ENCODE data around the gene MAMDC2.

MAMDC2 gene

DNA sequence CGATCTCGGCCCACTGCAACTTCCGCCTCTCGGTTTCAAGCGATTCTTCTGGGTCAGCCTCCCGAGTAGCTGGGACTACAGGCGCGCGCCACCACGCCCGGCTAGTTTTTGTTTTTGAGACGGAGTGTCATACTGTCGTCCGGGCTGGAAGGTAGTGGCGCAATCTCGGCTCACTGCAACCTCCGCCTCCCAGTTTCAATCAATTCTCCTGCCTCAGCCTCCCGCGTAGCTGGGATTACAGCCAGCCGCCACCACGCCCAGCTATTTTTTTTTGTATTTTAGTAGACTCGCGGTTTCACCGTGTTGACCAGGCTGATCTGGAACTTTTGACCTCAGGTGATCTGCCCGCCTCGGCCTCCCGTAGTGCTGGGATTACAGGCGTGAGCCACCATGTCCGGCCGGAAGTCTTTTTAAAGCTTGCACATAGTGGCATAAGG is 216.4 kb downstream of the MAMDC2 start:
- no peaks in the 10 kb centered on the region for H3K9me2 ChIP-seq (replicated peaks; ENCODE audit: insufficient read depth, low read length)
- peaks cover 18% of the 10 kb centered on the region; the same call in 1 of the 2 replicates for H3K4me1 ChIP-seq (ENCODE audit: low read length)
- peaks cover 60% of the 10 kb centered on the region for H3K79me2 ChIP-seq (ENCODE audit: low read length)
- peak overlapping the region; percentile 88 for H3K4me3 ChIP-seq (ENCODE audit: low read length)
- DNase-seq = no peak
- H3K9me3 ChIP-seq (replicated peaks; ENCODE audit: insufficient read depth, low read length) = no peaks in the 10 kb centered on the region
- TF ChIP-seq, protein P1, sequence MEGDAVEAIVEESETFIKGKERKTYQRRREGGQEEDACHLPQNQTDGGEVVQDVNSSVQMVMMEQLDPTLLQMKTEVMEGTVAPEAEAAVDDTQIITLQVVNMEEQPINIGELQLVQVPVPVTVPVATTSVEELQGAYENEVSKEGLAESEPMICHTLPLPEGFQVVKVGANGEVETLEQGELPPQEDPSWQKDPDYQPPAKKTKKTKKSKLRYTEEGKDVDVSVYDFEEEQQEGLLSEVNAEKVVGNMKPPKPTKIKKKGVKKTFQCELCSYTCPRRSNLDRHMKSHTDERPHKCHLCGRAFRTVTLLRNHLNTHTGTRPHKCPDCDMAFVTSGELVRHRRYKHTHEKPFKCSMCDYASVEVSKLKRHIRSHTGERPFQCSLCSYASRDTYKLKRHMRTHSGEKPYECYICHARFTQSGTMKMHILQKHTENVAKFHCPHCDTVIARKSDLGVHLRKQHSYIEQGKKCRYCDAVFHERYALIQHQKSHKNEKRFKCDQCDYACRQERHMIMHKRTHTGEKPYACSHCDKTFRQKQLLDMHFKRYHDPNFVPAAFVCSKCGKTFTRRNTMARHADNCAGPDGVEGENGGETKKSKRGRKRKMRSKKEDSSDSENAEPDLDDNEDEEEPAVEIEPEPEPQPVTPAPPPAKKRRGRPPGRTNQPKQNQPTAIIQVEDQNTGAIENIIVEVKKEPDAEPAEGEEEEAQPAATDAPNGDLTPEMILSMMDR (IDR thresholded peaks at IDR 0.05; ENCODE audit: low read length) = no peak
- TF ChIP-seq EZH2 (optimal IDR thresholded peaks at IDR 0.05; ENCODE audit: low read depth, low read length) (no peak), EZH2phosphoT487 (IDR thresholded peaks at IDR 0.05; ENCODE audit: low read length) (no peak)
- H3K27ac ChIP-seq (ENCODE audit: low read length) = no peak overlapping the region
- H2AFZ ChIP-seq (ENCODE audit: low read length) = no peak overlapping the region
- peaks cover 8% of the 10 kb centered on the region; the same call in 1 of the 2 replicates for H3K36me3 ChIP-seq (replicated peaks; ENCODE audit: insufficient read depth, low read length)
- H3K27me3 ChIP-seq (replicated peaks; ENCODE audit: insufficient read depth, low read length) = no peaks in the 10 kb centered on the region
- peak overlapping the region; percentile 57 for H3K4me2 ChIP-seq (ENCODE audit: low read depth, low read length)
- peak overlapping the region; percentile 94; the same call in 1 of the 2 replicates for H3K9ac ChIP-seq (ENCODE audit: low read length)
- peaks cover 14% of the 10 kb centered on the region; the same call in 1 of the 2 replicates for H4K20me1 ChIP-seq (ENCODE audit: insufficient read depth, low read length)
- no peaks in the 10 kb centered on the region for H3F3A ChIP-seq (ENCODE audit: insufficient read depth, low read length)

DNA sequence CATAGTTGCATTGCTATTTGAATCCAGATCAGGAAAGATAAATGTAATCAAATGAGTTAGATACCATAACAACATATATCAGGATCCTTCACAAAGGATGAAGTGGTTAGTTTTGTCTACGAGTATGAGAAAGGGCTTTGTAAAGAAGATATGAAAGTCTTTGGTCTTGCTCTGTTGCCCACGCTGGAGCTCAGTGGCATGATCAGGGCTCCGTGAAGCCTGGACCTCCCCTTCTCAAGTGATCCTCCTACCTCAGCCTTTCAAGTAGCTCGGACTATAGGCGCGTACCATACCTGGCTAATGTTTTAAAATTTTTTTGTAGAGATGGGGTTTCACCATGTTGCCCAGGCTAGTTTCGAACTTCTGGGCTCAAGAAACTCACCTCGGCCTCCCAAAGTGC is 217.0 kb downstream of the MAMDC2 start:
- peaks cover 14% of the 10 kb centered on the region; the same call in 1 of the 2 replicates for H4K20me1 ChIP-seq (ENCODE audit: insufficient read depth, low read length)
- H3K4me3 ChIP-seq (ENCODE audit: low read length) = no peak overlapping the region

DNA sequence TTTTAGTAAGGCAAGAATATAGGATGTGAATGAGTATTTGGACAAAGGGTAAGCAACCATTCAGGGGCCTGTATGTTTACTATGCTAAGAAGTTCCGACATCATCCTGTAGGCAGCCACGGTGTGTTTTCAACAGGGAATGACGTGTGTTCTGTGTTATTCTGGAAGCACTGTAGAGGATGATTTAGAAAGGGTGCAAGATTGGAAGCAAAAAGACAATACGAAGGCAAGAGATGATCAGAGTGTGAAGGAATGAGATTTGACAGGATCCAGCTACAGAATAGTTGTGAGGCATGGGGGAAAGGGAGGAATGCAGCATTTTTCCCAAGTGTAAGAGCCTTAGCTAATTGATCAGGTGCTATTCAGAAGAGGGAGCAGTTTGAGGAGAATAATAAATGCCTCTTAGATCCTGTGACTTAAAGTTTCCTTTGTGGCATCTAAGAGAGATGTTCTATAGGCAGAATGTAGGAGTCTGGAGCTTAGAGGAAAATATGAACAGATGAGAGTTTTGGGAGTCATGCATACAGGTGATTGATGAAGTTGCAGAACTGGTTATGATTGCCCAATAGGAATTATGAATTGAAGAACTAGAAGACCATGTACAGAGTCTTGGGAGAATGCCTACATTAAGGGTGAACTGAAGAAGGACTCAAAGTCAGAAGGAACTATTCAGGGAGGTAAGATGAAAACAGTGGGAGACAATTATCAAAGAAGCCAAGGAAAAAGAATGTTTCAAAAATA is 217.7 kb downstream of the MAMDC2 start:
- no peak for DNase-seq
- Histone ChIP-seq H3F3A (ENCODE audit: insufficient read depth, low read length) (no peaks in the 10 kb centered on the region), H3K27ac (ENCODE audit: low read length) (no peak overlapping the region), H3K9me2 (replicated peaks; ENCODE audit: insufficient read depth, low read length) (no peaks in the 10 kb centered on the region), H3K4me3 (ENCODE audit: low read length) (no peak overlapping the region), H2AFZ (ENCODE audit: low read length) (no peak overlapping the region), H3K4me2 (ENCODE audit: low read depth, low read length) (0 out of 2 replicates have a peak overlapping the region, but pooled peaks have one; percentile 8), H3K9me3 (replicated peaks; ENCODE audit: insufficient read depth, low read length) (no peaks in the 10 kb centered on the region), H3K36me3 (replicated peaks; ENCODE audit: insufficient read depth, low read length) (peaks cover 8% of the 10 kb centered on the region; the same call in 1 of the 2 replicates), H3K79me2 (ENCODE audit: low read length) (peaks cover 69% of the 10 kb centered on the region), H4K20me1 (ENCODE audit: insufficient read depth, low read length) (peaks cover 14% of the 10 kb centered on the region; the same call in 1 of the 2 replicates), H3K27me3 (replicated peaks; ENCODE audit: insufficient read depth, low read length) (no peaks in the 10 kb centered on the region), H3K9ac (ENCODE audit: low read length) (no peak overlapping the region), H3K4me1 (ENCODE audit: low read length) (peaks cover 18% of the 10 kb centered on the region; the same call in 1 of the 2 replicates)
- TF ChIP-seq, protein P1 (IDR thresholded peaks at IDR 0.05; ENCODE audit: low read length) = no peak
- TF ChIP-seq EZH2 (optimal IDR thresholded peaks at IDR 0.05; ENCODE audit: low read depth, low read length) (no peak), EZH2phosphoT487 (IDR thresholded peaks at IDR 0.05; ENCODE audit: low read length) (no peak)

More for the DNA sequence above, 217.0 kb downstream of the MAMDC2 start:
- H3K4me2 ChIP-seq (ENCODE audit: low read depth, low read length) = peak overlapping the region; percentile 57
- H3K9ac ChIP-seq (ENCODE audit: low read length) = no peak overlapping the region
- no peaks in the 10 kb centered on the region for H3F3A ChIP-seq (ENCODE audit: insufficient read depth, low read length)
- no peak overlapping the region for H3K27ac ChIP-seq (ENCODE audit: low read length)
- H3K9me2 ChIP-seq (replicated peaks; ENCODE audit: insufficient read depth, low read length) = no peaks in the 10 kb centered on the region
- no peak overlapping the region for H2AFZ ChIP-seq (ENCODE audit: low read length)
- peaks cover 63% of the 10 kb centered on the region for H3K79me2 ChIP-seq (ENCODE audit: low read length)
- peaks cover 8% of the 10 kb centered on the region; the same call in 1 of the 2 replicates for H3K36me3 ChIP-seq (replicated peaks; ENCODE audit: insufficient read depth, low read length)
- TF ChIP-seq, protein P1 (IDR thresholded peaks at IDR 0.05; ENCODE audit: low read length) = no peak
- no peak for TF ChIP-seq EZH2phosphoT487 (IDR thresholded peaks at IDR 0.05; ENCODE audit: low read length)
- TF ChIP-seq EZH2 (optimal IDR thresholded peaks at IDR 0.05; ENCODE audit: low read depth, low read length) = no peak
- no peaks in the 10 kb centered on the region for H3K27me3 ChIP-seq (replicated peaks; ENCODE audit: insufficient read depth, low read length)
- DNase-seq = no peak
- no peaks in the 10 kb centered on the region for H3K9me3 ChIP-seq (replicated peaks; ENCODE audit: insufficient read depth, low read length)
- peaks cover 18% of the 10 kb centered on the region; the same call in 1 of the 2 replicates for H3K4me1 ChIP-seq (ENCODE audit: low read length)
